ENCODE measurements around the gene VAT1.

GRCh38 chr17:42989141-42989540 is 33.0 kb downstream of the VAT1 start:
- TF ChIP-seq CTCF (IDR thresholded peaks at IDR 0.05): no peak
- TF ChIP-seq POLR2A (IDR thresholded peaks at IDR 0.05): no peak
- no peak for TF ChIP-seq EP300 (IDR thresholded peaks at IDR 0.05)
- no peak for TF ChIP-seq POLR2AphosphoS5 (IDR thresholded peaks at IDR 0.05)

All from sigmoid colon (tissue), 4 donors.